HG02943 (cell line): ENCODE measurements around the gene MYL6.
A peak's percentile ranks its signal among the peaks of the same experiment; 100 is the strongest.

Source experiments
- ATAC-seq: cut with Tn5 transposase; IDR thresholded peaks from one replicate; pipeline ENCODE4 v1.9.1; 2021; ENCODE audit warnings: mild to moderate bottlenecking, low read depth, moderate library complexity; ENCODE audit not compliant: unreplicated experiment

The MYL6 gene

DNA sequence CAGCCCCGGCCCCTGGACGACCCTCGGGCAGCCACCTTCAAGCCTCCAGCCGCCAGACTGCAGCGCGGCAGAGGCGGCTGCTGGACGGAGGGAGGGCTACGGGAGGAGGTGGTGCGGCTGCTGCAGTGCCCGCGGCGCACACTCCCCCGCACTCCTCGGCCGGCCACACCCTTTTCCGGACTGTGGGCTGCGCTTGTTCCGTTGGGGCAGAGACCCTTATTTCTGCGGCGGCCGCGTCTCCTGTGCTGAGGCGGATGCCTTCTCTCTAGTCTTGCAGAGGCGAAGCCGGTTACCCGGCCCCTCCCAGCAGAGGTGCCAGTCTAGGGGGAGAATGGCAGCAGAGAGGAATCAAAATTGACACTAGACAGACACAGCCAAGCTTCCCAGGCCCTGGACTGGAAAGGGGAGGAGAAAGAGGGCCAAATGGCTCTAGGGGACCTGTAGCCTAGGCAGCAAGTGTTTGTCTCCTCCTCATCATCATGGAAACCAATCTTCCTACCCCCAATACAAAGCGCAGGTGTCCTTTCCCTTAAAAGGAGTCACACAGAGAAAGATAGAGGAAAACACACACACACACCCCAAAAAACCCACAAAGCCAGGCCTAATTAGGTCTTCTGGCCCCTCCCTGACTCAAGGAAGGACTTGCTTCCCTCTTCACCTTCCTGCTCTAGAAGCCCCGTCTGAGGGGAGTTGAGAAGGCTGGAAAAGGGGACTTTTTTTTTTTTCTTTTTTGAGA lies 28.8 kb upstream of the MYL6 start:
- ATAC-seq = no peak

DNA sequence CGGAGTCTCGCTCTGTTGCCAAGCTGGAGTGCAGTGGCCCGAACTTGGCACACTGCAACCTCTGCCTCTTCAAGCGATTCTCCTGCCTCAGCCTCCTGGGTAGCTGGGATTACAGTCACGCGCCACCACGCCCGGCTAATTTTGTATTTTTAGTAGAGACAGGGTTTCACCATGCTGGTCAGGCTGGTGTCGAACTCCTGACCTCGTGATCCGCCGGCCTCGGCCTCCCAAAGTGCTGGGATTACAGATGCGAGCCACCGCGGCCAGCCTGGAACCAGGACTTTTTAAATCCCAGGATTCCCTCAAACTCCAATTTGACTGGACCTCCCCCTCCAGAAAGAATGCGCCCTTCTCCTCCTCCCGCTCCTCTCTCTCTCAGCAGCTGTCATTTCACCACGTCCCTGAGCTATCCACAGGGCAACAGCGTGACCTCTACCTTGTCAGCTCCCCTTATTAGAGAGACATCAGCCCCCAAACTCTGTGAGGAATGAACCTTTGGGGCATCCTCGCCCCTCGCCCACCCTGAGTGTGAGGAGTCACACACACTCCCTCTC lies 28.1 kb upstream of the MYL6 start:
- ATAC-seq = no peak

DNA sequence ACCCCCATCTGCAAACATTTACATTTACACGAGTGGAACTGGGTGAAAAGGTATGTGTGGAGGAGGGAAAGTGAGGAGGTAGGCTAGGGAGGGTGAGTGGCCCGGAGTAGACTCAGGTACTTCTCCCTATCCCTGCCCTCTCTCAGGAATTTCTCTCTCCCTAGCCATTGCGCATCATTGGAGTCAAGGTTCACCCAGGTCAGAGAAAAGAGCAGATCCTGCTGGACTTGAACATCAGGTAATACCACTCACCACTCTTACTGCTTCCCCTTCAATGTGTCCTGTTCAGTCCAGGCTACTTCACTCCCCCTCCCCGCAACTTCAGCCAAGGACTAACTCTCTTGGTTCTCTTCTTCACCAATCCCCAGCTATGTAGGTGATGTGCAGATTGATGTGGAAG lies 27.3 kb upstream of the MYL6 start:
- no peak for ATAC-seq

DNA sequence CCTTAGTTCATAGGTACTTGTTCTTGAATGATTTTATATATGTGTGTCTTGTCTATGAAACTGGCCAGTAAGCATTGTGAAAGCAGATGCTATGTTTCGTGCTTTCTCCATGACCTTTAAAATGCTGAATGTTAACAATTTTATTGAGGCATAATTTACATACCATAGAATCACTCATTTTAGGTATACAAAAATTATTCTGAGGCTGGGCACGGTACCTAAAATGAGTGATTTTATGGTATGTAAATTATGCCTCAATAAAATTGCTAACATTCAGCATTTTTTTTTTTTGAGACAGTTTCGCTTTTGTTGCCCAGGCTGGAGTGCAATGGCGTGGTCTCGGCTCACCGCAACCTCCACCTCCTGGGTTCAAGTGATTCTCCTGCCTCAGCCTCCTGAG lies 23.3 kb upstream of the MYL6 start:
- no peak for ATAC-seq

DNA sequence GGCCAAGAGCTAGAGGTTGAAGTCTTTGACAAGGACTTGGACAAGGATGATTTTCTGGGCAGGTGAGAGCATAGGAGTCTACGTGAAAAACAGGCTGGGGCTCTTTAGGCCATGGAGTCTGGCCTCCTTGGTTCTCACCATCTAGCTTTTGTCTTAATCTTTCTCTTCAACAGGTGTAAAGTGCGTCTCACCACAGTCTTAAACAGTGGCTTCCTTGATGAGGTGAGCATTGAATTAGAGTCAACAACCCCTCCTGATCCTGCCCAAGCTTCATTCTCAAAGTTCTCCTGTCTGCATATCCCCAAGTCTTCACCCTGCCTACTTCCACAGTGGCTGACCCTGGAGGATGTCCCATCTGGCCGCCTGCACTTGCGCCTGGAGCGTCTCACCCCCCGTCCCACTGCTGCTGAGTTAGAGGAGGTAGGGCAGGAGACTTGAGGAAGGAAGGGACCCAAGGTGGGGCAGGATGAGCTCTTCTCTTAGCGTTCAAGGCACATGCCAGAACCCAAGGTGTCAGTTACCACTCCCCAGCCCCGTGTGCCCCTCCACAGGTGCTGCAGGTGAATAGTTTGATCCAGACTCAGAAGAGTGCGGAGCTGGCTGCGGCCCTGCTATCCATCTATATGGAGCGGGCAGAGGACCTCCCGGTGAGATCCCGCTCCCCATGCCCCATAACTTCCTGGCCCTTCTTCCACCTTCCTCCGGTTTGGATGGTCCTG lies 20.1 kb upstream of the MYL6 start:
- no peak for ATAC-seq

DNA sequence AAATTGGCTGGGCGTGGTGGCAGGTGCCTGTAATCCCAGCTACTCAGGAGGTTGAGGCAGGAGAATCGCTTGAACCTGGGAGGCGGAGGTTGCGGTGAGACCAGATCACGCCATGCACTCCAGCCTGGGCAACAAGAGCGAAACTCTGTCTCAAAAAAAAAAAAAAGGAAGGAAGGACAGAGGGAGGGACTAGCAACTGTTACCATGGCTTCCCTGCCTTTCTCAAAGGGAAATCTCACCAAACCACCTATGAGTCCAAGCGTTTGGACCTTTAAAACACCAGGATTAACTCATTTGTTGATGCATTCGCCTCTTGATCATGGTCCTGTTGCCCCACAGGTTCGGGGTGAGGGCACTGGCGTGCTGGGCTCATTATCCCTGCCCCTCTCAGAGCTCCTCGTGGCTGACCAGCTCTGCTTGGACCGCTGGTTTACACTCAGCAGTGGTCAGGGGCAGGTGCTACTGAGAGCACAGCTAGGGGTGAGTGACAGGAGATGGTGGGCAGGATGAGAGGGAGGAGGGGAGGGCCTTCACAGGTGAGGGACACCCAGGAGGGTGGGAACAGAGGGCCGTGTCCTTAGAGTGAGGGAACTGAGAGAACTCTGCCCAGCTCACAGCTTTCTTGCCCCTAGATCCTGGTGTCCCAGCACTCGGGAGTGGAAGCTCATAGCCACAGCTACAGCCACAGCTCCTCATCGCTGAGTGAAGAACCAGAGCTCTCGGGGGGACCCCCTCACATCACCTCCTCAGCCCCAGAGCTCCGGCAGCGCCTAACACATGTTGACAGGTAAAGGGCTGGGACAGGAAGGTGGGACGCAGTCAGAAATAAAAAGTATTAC lies 16.0 kb upstream of the MYL6 start:
- ATAC-seq = no peak

DNA sequence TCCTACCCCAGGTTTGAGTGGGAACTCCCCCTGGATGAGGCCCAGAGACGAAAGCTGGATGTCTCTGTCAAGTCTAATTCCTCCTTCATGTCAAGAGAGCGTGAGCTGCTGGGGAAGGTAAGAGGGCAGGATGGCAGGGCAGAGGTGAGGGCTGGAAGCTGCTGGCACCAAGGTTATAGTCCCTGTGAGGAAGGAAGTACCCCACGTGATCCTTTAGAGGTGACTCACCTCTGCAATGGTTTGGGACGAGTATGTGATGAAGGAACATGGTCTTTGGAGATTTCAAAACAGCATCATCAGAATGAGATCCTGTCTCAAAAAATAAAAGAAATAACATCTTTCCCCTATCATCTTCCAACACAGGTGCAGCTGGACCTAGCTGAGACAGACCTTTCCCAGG lies 14.9 kb upstream of the MYL6 start:
- ATAC-seq = no peak

DNA sequence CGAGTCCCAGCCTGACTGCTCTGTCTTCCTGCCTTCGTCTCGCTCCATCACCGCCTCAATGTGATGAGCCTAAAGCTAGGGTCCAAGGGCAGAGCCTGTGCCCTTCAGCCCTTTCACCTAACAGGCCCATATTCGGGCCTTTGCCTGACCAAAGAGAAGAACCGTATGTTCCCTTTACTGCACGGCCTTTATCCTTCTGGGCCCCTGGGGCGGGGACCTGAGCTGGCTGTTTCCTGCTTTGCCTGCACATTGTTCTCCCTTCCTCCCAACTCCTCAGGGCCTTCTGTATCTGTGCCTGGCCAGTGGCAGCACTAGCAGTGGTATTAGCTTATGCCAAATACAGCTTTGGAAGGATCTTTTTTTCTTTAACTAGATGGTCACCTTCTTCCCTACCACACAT lies 14.3 kb upstream of the MYL6 start:
- no peak for ATAC-seq

DNA sequence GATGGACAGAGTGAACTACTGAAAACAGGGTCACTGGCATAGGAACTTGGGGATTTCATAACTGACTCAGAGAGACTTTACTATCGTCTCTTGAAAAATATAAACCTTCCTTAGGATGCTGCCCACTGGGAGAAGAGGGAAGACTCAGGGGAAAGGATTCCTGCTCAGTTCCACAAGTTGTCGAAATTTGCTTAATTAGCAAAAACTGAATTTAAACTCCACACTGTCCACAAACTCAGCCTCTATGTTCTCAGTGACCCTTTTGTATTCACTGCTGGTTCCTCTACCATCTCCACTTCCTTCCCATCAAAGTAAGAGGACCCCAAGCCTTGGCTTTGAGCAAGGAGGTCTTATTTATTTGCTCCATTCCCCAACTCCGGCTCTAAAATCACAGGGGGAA lies 12.9 kb upstream of the MYL6 start:
- ATAC-seq = no peak

DNA sequence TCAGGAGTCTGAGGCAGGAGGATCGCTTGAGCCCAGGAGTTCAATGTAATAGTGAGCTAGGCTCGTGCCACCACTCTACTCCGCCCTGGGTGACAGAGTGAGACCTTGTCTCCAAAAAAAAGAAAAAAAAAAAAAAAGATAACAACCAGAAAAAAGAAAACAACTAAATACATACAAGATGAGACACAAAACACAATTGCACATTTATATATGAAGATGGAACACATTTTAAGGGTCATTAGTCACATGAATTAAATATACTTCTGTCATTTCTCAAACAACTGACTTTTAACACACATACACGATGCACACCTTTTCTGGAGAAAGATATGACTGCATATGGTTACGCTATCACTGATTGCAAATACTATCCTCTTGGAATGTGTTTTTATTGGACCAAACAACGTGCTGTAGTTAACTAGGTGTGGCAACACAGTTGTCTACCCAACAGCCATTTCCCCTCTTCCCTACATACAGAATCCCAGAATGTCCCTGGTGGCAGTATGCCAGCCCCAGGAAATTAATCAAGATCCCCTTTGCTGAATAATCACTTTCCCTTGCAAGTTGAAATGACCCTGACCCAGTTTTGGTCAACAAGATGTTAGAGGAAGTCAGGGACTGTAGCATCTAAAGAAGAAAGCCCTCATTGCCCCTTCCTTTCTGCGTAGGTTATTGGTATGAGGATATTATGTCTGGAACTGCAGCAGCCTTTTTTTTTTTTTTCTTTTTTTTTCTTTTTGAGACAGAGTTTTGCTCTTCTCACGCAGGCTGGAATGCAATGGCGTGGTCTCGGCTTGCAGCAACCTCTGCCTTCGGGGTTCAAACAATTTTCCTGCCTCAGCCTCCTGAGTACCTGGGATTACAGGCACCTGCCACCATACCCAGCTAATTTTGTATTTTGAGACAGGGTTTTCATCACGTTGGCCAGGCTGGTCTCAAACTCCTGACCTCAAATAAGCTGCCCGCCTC lies 11.4 kb upstream of the MYL6 start:
- ATAC-seq = no peak

DNA sequence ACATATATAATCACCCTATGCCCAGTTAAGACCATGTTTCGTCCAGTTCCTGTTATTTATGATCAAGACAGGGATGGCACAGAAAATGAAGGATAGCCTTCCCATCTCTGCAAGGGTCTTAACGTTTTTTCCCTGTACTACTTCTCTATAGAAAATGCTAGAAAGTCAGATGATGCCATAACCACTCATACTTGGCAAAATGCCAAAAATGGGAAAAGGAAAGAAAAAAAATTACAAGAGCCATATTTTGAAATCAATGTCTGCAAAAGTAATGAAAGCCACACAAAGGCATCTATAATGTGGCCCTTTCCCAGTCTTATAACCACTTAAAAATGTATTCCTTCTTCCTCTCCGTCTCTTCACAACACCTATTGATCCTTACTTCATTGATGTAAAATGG lies 7.6 kb upstream of the MYL6 start:
- no peak for ATAC-seq

DNA sequence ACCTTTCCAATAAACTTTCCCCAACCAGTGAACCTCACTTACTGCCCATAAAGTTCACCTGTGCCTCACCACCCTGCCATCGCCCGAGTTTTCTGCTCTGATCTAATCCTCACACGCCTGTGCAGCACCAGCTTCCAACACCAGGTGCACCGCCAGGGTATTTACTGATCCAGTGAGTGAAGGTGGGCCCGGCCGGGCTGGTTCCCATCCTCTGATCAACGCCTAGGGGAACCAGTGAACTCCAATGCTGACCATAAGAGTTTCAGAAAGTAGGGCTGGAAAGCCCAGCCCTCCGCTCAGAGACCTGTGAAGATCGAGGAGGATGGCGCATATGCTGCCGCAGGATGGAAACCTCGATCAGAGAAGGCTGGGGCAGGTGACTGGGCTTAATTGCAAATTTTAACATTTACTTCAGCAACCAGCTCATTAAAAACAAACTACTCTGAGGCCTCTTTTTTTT lies 6.5 kb upstream of the MYL6 start:
- peak; percentile 38 for ATAC-seq

DNA sequence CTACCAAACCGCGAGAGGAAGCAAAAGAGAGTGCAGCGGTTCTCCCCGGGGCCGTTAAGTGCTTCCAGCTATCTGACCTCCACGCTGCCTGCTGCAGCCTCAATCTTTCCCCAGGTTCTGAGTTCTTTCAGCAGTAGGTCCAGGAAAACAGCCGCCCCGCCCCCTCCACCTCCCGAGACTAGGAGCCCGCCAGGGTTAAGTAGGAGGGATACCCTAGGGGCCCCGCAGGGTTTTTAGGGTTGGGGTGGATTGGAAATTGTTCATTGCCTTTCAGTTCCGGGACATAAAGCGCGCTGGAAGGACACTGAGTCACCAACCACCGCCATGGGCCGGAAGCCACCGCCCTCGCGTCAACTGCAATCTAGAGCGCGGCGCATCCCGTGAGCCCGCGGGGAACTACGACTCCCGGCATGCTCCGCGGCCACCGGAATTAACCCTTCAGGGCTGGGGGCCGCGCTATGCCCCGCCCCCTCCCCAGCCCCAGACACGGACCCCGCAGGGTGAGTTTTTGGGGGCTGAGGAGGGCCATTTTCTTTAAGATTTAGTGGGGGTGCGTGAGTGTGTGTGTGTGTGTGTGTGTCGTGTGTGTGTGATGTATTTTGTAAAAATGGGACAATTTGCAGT lies 5.9 kb upstream of the MYL6 start, which contains the start of gene MYL6B:
MYL6B (plus strand) TSS at position 456 of the 624 bp plus-strand sequence. CDS start 1,332 bp downstream, outside the sequence.
- ATAC-seq = peak; percentile 81

DNA sequence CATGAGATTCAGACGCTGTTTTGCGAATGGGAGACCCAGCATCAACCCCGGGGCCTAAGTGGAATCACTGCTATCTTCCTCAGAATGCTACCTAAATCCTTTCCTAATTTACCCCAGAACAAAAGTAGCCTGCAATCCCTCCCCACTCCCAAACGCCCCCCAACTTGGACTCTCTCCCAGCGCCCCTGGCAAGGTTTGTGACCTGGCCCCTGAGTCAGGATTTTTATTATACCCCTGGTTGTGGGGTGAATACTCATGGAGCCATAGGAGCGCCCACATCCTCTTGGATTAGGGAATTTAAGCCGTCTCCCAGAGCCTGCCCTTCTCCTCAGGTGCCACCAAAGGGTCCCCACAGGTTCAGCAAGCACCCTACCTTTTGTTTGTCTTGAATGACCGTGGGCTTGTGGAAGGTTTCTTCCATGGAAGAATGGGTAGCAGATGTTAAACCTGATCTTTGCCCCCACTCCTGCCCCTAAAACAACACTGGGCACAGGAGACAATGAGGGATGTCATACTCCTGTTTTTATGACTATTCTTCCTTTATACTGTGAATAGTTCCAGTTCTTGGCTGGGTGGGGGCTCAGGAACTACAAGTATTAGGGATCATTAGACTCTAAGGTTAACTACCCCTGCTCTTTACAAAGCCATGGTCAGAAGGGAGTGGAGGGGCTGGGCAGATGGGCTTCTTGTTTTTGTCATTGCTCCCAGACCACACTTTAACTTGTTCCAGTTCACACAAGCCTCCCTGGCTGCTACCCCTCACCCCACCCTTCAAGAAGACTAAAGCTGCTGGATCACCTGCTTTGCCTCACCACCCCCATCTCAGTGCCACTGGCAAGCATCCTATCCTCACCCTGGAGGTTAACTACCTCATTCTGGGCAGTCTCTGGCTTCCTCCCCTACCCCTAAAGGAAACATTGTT lies 5.1 kb upstream of the MYL6 start:
- no peak for ATAC-seq

DNA sequence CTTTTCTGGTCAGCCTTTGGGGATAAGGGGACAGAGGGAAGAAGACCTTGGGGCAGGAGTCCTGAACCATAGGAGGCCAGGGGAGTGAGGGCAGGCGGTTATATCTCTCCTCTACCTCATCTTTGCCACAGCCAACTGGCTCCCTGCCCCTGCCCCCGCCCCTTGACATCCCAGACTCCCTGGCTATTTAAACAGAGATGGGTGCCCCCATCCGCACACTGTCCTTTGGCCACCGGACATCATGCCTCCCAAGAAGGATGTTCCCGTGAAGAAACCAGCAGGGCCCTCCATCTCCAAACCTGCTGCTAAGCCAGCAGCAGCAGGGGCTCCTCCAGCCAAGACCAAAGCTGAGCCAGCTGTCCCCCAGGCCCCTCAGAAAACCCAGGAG lies 4.5 kb upstream of the MYL6 start:
- no peak for ATAC-seq

DNA sequence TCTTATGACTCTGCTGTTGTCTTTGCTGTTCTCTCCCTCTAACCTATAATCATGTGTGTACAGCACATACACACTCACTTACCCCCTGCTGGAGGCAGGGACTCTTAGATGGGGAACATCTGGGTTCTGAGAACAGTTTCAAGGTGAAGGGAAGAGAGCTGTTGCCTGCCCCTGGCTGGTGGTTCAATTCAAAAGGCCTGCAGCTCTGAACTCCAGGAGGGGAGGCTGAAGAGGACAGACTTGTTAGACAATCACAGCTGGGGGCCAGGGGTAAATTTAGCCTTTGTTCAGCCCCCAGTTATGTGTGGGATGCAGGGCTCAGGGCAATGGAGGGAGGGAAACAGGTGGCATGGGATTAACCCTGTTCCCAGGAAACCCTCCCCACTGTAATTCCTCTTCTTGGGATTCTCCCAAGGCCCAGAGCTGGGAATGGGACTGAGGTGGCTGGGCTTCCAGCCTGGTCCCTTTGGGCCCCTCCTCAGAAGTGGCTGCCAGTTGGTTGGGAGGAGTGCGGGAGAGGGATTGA lies 3.9 kb upstream of the MYL6 start:
- ATAC-seq = no peak

DNA sequence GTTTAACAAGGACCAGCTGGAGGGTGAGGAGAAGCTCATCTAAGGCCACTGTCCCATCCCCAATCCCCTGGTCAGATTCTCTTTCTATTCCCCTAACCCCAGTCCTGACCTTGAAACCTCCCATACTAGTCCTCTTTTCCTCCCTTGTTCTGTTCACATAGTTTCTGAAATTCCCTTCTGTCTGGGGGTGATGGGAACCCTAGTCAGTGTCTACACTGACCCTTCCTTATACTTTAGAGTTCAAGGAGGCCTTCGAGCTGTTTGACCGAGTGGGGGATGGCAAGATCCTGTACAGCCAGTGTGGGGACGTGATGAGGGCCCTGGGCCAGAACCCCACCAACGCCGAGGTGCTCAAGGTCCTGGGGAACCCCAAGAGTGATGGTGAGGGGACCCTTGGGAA lies 3.3 kb upstream of the MYL6 start:
- ATAC-seq = no peak

DNA sequence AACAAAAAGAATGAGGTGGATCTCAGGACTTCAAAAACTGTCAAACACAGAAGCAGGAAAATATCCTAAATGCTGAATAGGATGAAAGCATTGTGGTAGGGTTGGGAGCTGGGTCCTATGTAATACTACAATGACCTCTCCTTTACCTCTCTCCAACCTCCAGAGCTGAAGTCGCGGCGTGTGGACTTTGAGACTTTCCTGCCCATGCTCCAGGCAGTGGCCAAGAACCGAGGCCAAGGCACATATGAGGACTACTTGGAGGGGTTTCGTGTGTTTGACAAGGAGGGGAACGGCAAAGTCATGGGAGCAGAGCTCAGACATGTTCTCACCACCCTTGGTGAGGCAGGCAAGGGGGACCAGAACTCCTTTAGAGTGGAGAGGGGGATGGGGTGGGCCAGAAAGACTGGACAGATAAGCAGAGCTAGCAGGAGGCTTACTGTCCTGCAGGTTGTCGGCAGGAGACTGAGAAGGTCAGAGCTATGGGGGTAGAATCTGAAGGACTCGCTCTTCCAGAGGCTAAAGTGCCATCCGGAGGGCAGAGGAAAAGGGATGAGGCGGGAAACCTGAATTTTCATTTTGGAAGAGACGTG lies 2.8 kb upstream of the MYL6 start:
- ATAC-seq = no peak
